Left cardiac atrium (tissue), 4 donors: Measurements from ENCODE around the gene PRELID3B. TPM values are rescaled to one million over a fixed set of nuclear protein-coding genes. Genes with fewer than 3 reads are reported as not detected.
A peak's percentile ranks its signal among the peaks of the same experiment; 100 is the strongest.

Source experiments
- ATAC-seq, 2 donors: fragments of 200-7000 bp; cut with Tn5 transposase; one replicate each; pipeline ENCODE4 v1.9.1; 2020; ENCODE audit warnings: mild to moderate bottlenecking in 2 of 2, moderate library complexity in 2 of 2
- DNase-seq: peaks from one replicate; pipeline ENCODE4 v3.0.0-alpha.2; 2020
- intact Hi-C, 2 donors: fragments of 100-400 bp; cut with DNase I; formaldehyde crosslinking; loops; one replicate each; pipeline versions ENCODE4 v1.14.1 to v1.15.1; 2022 to 2023
- total RNA-seq, 2 donors: library from RNA; stranded (reverse); fragmentation: NEBNext Ultra II Directional; extraction: Animal tissue kit (Norgen Biotek cat#: 25700); gene quantifications; one replicate each; pipeline ENCODE4 v1.2.1, GENCODE V29; 2021
- donor health status: DM: no; HTN: yes; CAD: no.
- donor health status: DM: no; HTN: yes; CAD: no; lungs with severe emphysema.
- donor health status: DM: yes; HTN: yes; CAD: no.
- donor health status: Dilated cardiomyopathy.

The PRELID3B gene
- total RNA-seq, 2 donors from 2014 or later, result 39.9 to 58.4 TPM

DNA sequence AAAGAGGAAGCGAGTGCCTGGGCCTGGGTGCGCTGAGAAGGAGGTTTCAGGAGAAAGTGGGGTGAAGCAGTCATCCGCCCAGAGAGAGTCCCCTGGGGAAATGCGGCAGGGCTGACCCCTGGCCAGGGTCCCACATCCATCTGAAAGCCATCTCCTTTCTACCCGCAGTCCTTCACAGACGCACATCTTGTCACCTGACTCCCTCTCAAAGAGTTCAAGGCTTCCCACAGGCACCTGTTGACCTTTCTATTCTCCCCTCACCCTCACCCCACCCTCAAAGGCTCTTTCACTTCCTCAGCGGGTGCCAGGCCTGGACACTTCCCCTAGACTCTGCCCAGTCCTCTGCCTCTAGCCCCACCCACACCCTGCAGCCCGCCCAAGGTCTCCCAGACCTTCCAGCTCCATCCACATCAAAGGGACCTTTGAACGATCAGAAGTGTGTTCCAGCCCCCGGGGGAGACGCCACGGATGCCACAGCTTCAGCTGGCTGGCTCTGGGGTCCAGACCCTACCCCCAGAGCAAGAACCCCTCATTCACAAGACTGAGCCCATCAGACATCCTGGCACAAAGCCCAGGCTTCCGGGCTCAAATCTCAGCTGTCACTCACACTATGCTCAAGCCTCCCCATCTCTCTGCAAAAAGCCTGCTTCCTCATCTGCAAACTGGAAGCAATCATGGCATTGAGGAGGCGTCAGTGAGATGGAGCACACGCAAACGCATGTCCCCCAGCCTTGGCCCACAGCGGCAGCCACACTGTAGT lies 37.6 kb downstream of the PRELID3B start:
- DNase-seq (peak; percentile 71), ATAC-seq (peak; percentile 20 to 50)
- intact Hi-C loops, result no loop called here

- DNase-seq (peak; percentile 66), ATAC-seq (no peak)
- intact Hi-C loops, result no loop called here
Measured at GRCh38 chr20:59004493-59004762, 38.2 kb downstream of the PRELID3B start.

GRCh38 chr20:59003836-59004492 lies 38.6 kb downstream of the PRELID3B start:
- intact Hi-C loops, result no loop called here
- ATAC-seq, result no peak
- DNase-seq, result no peak

GRCh38 chr20:59002874-59003399 lies 39.6 kb downstream of the PRELID3B start:
- DNase-seq (no peak), ATAC-seq (no peak)
- intact Hi-C loops, result no loop called here

GRCh38 chr20:59002388-59002787 lies 40.2 kb downstream of the PRELID3B start:
- no peak for DNase-seq
- no peak for ATAC-seq
- intact Hi-C loops, result no loop called here

DNA sequence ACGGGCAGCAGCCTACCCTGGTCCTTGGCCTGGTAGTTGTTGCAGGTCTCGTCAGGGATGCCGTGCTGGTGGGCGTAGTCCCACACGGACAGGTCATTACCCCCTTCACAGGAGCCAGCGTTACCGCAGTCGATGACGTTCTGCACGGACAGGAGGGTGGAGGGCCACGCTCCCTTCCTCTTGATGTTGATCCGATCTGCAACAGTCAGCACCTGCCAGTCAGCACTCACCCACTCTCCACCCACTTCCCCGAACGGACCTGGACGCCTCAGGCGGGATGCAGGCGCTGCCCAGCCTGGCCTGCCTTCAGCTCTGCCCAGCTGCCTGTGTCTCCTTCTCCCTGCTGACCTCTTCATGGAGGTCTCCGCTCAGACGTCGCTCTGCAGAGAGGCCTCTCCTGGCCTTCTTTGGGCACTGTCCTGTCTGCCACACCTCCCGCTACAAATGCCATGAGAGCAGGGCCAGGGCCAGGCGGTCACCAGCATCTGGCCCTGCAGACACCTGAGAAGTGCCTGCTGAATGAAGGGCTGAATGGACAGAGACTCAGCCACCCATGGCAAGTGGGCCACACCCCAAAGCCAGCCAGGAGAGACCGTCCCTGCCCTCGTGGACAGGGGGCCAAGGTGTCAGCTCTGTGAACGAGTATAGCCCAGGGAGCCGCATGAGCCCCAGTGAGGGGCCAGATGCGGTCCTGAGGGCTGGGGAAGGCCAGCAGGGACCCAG lies 41.0 kb downstream of the PRELID3B start:
- ATAC-seq (no peak), DNase-seq (no peak)
- intact Hi-C loops, result no loop called here

- intact Hi-C loops, result no loop called here
- ATAC-seq, result no peak
- no peak for DNase-seq
Measured at GRCh38 chr20:59001068-59001448, 41.5 kb downstream of the PRELID3B start.

GRCh38 chr20:59000326-59000725 lies 42.3 kb downstream of the PRELID3B start:
- DNase-seq, result no peak
- intact Hi-C loops, result no loop called here

DNA sequence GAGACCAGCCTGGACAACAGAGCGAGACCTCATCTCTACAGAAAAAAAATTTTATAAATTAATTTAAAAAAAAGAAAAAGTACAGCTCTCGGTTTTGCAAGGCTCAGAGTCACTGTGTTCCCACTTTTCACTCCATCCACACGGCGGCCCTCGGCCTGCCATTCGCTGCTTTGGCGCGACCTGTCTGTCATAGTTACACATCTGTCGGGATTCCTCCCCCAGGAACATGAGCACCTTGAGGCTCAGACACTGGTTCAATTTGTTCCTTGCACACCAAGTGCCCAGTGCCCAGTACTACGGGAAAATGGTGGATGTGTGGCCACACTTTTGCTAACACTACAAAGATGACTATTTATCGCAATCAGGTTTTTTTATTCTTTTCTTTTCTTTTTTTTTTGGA lies 43.9 kb downstream of the PRELID3B start:
- intact Hi-C loops, result no loop called here
- DNase-seq, result no peak
- no peak for ATAC-seq

More at GRCh38 chr20:59000326-59000725, 42.3 kb downstream of the PRELID3B start:
- ATAC-seq, result no peak

GRCh38 chr20:58997141-58997770 lies 45.3 kb downstream of the PRELID3B start:
- DNase-seq (no peak), ATAC-seq (no peak)
- intact Hi-C loops, result no loop called here

GRCh38 chr20:58996226-58996611 lies 46.4 kb downstream of the PRELID3B start:
- intact Hi-C loops, result no loop called here
- ATAC-seq (no peak), DNase-seq (no peak)

GRCh38 chr20:58995461-58996225 lies 46.9 kb downstream of the PRELID3B start:
- DNase-seq (no peak), ATAC-seq (no peak)
- intact Hi-C loops, result no loop called here

- no peak for ATAC-seq
- intact Hi-C loops, result no loop called here
- no peak for DNase-seq
Measured at GRCh38 chr20:58994390-58995159, 48.0 kb downstream of the PRELID3B start.

DNA sequence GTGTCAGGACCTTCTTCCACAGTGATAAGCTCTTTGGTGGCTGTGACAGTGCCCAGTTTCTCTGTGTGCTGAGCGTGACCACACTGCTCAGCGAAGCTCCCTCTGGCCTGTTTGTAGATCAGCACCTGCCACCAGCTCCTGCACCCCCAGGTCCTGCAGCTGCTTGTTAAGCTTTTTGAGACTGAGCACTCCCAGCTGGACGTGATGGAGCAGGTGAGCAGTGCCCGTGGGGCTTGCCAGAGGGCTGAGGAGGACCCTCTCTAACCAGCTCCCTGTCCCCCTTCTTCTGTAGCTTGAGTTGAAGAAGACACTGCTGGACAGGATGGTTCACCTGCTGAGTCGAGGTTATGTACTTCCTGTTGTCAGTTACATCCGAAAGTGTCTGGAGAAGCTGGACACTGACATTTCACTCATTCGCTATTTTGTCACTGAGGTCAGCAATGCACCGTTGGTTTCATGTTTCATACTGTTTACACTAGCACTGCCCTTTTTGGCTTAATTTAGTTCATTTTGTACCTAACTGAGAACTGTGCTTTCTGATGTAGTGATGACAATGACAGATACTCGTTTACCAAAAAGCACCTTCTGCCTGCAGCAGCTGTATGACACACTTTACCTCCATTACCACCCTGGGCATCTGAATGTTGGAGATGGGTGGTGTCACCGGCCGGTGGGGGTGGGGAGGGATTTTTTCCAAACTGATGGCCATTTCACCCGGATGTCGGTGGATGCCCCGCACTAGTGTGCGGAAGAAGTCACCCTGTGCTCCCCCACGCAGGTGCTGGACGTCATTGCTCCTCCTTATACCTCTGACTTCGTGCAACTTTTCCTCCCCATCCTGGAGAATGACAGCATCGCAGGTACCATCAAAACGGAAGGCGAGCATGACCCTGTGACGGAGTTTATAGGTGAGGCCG lies 49.0 kb downstream of the PRELID3B start:
- intact Hi-C loops, result no loop called here
- no peak for DNase-seq
- ATAC-seq, result peak in 1 of 2 donors; percentile 3

GRCh38 chr20:58992911-58993310 lies 49.7 kb downstream of the PRELID3B start:
- DNase-seq, result no peak
- ATAC-seq, result peak in 1 of 2 donors; percentile 6
- intact Hi-C loops, result no loop called here

DNA sequence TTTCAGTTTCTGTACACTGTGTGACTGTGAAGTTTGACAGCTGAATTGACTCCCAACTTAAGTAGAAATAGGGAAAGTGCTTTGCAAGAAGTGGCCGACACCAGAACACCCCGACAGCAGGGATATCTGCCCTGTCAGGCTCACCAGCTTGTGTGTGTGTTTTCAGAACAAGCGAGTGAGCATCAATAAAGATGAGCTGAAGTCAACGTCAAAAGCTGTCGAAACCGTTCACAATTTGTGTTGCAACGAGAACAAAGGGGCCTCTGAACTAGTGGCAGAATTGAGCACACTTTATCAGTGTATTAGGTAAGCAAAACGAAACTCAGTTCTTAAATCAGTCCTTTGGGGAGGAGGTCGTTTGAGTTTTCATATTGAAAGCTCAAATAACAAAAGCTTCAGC lies 50.9 kb downstream of the PRELID3B start:
- ATAC-seq (no peak), DNase-seq (no peak)
- intact Hi-C loops, result no loop called here
